GF-D8 (cell line): ENCODE measurements around the gene LYZL1.
"Not testable (repeated sequence)": the region's sequence is repeated elsewhere in the genome, so short reads cannot be mapped to it uniquely, and the experiment has no call there.

Source experiments
- DNase-seq: peaks from one replicate; lab custom pipeline; 2025; lab: John Stamatoyannopoulos, UW

LYZL1 gene

GRCh38 chr10:29332061-29332760, 43.3 kb downstream of the LYZL1 start:
- DNase-seq: no peak

GRCh38 chr10:29332761-29333148, 43.9 kb downstream of the LYZL1 start:
- DNase-seq: no peak

- not testable (repeated sequence) for DNase-seq
Measured at GRCh38 chr10:29337526-29337925, 48.7 kb downstream of the LYZL1 start.

GRCh38 chr10:29343607-29344038, 54.8 kb downstream of the LYZL1 start:
- DNase-seq: no peak

- no peak for DNase-seq
Measured at GRCh38 chr10:29344073-29344820, 55.4 kb downstream of the LYZL1 start.

GRCh38 chr10:29345144-29345909, 56.5 kb downstream of the LYZL1 start:
- DNase-seq: no peak

- DNase-seq: no peak
Measured at GRCh38 chr10:29345910-29346209, 57.0 kb downstream of the LYZL1 start.

GRCh38 chr10:29346296-29347001, 57.6 kb downstream of the LYZL1 start:
- no peak for DNase-seq

GRCh38 chr10:29348836-29349235, 60.0 kb downstream of the LYZL1 start:
- no peak for DNase-seq

GRCh38 chr10:29353305-29353704, 64.4 kb downstream of the LYZL1 start:
- DNase-seq: no peak

GRCh38 chr10:29353887-29354561, 65.2 kb downstream of the LYZL1 start:
- DNase-seq: no peak

GRCh38 chr10:29355411-29355991, 66.6 kb downstream of the LYZL1 start:
- no peak for DNase-seq

GRCh38 chr10:29356931-29357330, 68.1 kb downstream of the LYZL1 start:
- DNase-seq: no peak

GRCh38 chr10:29358010-29358616, 69.2 kb downstream of the LYZL1 start:
- no peak for DNase-seq

GRCh38 chr10:29360215-29360853, 71.5 kb downstream of the LYZL1 start:
- not testable (repeated sequence) for DNase-seq
